Upper lobe of left lung (tissue), 4 donors: ENCODE data around the gene TBX1.

Experiments
- CTCF ChIP-seq, 6 experiments: fragments of 450-650 bp in 4 of 6; fragments of 200-600 bp in 2 of 6; sonication (generic) in 2 of 6; IDR thresholded peaks; one replicate each; pipeline ENCODE4 v1.5.1; 2016 to 2019; ENCODE audit warnings: antibody characterized with exemption in 6 of 6
- EP300 ChIP-seq, 4 donors: sonication (generic); formaldehyde crosslinking; IDR thresholded peaks; one replicate each; pipeline ENCODE4 v1.5.1; 2017; ENCODE audit warnings: antibody characterized with exemption in 4 of 4, control low read depth in 2 of 4

GRCh38 chr22:19753090-19753842 lies 7.3 kb upstream of the TBX1 start:
- TF ChIP-seq EP300 (IDR thresholded peaks at IDR 0.05), result no peak
- no peak for TF ChIP-seq CTCF (IDR thresholded peaks at IDR 0.05)
